Peyer's patch (tissue), 4 donors: ENCODE measurements around the gene CST1. TPM values are rescaled to one million over a fixed set of nuclear protein-coding genes. Genes with fewer than 3 reads are reported as not detected.
"Not testable (repeated sequence)": the region's sequence is repeated elsewhere in the genome, so short reads cannot be mapped to it uniquely, and the experiment has no call there.

Experiments used
- DNase-seq, 3 donors: peaks; one replicate each; pipeline ENCODE4 v3.0.0-alpha.2; 2017 to 2019
- H3K27ac ChIP-seq, 4 donors: fragments of 200-600 bp; sonication (generic); one replicate each; pipeline ENCODE4 v1.5.1; 2016 to 2019
- H3K27me3 ChIP-seq, 2 donors: fragments of 200-600 bp; sonication (generic); one replicate each; pipeline ENCODE4 v1.5.1; 2019
- H3K36me3 ChIP-seq, 3 donors: fragments of 200-600 bp; sonication (generic); one replicate each; pipeline ENCODE4 v1.5.1; 2016 to 2019
- H3K4me1 ChIP-seq, 4 donors: fragments of 200-600 bp; sonication (generic); one replicate each; pipeline ENCODE4 v1.5.1; 2016 to 2019
- H3K4me3 ChIP-seq, 4 donors: fragments of 200-600 bp; sonication (generic); 1 replicate in 3 of 4; 2 replicates in 1 of 4; pipeline ENCODE4 v1.5.1; 2016 to 2019; ENCODE audit warnings: mild to moderate bottlenecking in 1 of 4
- H3K9me3 ChIP-seq, 4 donors: fragments of 200-600 bp; sonication (generic); one replicate each; pipeline ENCODE4 v1.5.1; 2016 to 2019; ENCODE audit warnings: mild to moderate bottlenecking in 1 of 4
- POLR2A ChIP-seq, 2 donors: fragments of 450-650 bp; IDR thresholded peaks; one replicate each; pipeline ENCODE4 v1.5.1; 2017; ENCODE audit warnings: antibody characterized with exemption in 2 of 2, mild to moderate bottlenecking in 2 of 2, moderate library complexity in 2 of 2
- total RNA-seq, 4 donors: library from RNA; depleted of rRNA; stranded (reverse); fragments of >200 nt; gene quantifications; one replicate each; pipeline ENCODE4 v1.1.0, GENCODE V29; 2016
- TF ChIP-seq, protein P1 (sequence below), 6 experiments: fragments of 450-650 bp in 4 of 6; fragments of 200-600 bp in 2 of 6; sonication (generic) in 1 of 6; IDR thresholded peaks; one replicate each; pipeline ENCODE4 v1.5.1; 2017 to 2019; ENCODE audit warnings: antibody characterized with exemption in 6 of 6, mild to moderate bottlenecking in 3 of 6, moderate library complexity in 1 of 6

Gene CST1
- total RNA-seq, 4 donors from 2014 or later = not detected

DNA sequence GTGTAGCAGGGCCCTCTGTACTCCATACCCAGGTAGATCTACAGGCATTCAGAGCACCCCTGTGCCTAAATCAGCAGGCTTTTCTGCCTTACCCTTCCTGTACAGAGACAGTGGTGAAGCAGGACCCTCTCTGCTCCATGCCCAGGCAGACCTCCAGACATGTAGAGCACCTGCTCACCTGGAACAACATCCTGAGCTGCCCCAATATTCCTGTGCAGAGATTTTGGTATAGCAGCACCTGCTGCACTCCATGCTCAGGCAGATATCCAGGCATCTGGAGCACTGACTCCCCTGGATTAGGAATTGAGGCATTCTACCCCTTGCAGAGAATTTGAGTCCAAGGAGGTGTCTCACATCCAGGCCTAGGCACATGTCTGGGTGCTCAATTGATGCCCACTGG, 12.6 kb upstream of the CST1 start:
- Histone ChIP-seq H3K9me3 (no peaks in the 10 kb centered on the region), H3K4me3 (no peak overlapping the region), H3K36me3 (no peaks in the 10 kb centered on the region), H3K4me1 (no peaks in the 10 kb centered on the region), H3K27me3 (no peaks in the 10 kb centered on the region), H3K27ac (no peak overlapping the region)
- TF ChIP-seq, protein P1, sequence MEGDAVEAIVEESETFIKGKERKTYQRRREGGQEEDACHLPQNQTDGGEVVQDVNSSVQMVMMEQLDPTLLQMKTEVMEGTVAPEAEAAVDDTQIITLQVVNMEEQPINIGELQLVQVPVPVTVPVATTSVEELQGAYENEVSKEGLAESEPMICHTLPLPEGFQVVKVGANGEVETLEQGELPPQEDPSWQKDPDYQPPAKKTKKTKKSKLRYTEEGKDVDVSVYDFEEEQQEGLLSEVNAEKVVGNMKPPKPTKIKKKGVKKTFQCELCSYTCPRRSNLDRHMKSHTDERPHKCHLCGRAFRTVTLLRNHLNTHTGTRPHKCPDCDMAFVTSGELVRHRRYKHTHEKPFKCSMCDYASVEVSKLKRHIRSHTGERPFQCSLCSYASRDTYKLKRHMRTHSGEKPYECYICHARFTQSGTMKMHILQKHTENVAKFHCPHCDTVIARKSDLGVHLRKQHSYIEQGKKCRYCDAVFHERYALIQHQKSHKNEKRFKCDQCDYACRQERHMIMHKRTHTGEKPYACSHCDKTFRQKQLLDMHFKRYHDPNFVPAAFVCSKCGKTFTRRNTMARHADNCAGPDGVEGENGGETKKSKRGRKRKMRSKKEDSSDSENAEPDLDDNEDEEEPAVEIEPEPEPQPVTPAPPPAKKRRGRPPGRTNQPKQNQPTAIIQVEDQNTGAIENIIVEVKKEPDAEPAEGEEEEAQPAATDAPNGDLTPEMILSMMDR (IDR thresholded peaks at IDR 0.05) = no peak
- TF ChIP-seq POLR2A (IDR thresholded peaks at IDR 0.05) = no peak
- no peak for DNase-seq

DNA sequence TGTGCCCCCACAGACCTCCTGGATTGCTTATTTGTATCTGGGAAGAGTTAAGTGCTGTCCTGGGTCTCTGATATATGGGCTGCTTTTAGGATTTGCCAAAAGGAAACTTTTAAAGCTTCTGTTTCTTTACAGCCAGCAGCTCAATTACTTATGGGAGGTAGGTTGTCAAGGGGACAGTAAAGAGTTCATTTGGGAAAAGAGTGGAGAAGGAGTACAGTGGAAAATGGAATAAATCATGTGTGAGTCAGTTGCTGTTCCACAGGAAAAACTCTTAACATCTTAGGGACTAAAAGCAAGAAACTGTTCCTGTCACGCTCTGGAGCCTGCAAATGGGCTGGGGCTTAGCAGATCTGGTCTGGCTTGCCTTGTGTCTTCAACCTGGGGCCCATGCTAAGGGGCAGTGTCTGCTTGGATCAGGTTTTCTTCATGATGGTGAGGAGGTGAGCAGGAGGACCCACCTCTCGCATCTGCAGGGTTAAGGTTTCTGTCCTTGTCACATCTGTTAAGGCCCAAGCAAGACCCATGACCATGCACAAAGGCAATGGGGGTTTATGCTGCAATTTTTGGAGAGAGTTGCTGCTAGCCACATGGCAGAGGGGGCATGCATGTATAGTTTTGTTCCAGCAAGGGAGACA, 8.7 kb upstream of the CST1 start:
- Histone ChIP-seq H3K27ac (no peak overlapping the region), H3K9me3 (no peaks in the 10 kb centered on the region), H3K4me1 (no peaks in the 10 kb centered on the region), H3K36me3 (no peaks in the 10 kb centered on the region), H3K27me3 (no peaks in the 10 kb centered on the region), H3K4me3 (no peak overlapping the region)
- DNase-seq = no peak
- TF ChIP-seq, protein P1 (IDR thresholded peaks at IDR 0.05) = no peak
- no peak for TF ChIP-seq POLR2A (IDR thresholded peaks at IDR 0.05)

DNA sequence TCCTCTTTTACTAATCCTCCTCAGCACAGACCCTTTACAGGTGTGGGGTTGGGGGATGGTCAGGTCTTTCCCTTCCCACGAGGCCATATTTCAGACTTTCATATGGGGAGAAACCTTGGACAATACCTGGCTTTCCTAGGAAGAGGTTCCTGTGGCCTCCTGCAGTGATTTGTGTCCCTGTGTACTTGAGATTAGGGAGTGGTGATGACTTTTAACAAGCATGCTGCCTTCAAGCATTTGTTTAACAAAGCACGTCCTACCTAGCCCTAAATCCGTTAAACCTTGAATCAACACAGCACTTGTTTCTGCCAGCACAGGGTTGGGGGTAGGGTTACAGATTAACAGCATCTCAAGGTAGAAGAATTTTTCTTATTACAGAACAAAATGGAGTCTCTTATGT, 6.1 kb upstream of the CST1 start:
- H3K4me1 ChIP-seq, H3K27ac ChIP-seq, H3K27me3 ChIP-seq, H3K36me3 ChIP-seq, DNase-seq, H3K9me3 ChIP-seq, H3K4me3 ChIP-seq: not testable (repeated sequence)

DNA sequence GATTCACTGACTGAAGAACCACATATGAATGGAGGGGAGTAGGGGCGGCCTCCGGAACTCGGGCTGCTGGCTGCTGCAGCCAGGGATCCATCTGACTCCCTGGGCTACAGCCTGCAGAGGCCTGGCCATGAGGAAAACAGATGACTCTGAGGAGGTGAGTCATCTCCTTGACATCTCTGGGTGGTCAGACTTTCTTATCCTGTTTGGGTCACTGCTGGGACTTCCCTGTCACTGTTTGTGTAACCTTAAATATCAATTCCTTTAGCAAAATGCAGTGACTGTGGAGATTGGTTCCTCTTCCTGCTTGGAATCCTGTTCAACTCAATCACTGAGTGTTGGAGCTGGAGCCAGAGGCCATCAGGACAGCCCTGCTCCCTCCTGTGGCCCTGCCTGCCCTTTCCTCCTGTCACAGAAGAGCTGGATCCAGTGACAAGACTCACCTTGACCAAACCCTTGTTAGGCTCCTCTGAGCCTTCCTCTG, 4.4 kb upstream of the CST1 start:
- H3K27me3 ChIP-seq, H3K9me3 ChIP-seq, H3K27ac ChIP-seq, H3K4me1 ChIP-seq, DNase-seq, H3K4me3 ChIP-seq, H3K36me3 ChIP-seq: not testable (repeated sequence)

DNA sequence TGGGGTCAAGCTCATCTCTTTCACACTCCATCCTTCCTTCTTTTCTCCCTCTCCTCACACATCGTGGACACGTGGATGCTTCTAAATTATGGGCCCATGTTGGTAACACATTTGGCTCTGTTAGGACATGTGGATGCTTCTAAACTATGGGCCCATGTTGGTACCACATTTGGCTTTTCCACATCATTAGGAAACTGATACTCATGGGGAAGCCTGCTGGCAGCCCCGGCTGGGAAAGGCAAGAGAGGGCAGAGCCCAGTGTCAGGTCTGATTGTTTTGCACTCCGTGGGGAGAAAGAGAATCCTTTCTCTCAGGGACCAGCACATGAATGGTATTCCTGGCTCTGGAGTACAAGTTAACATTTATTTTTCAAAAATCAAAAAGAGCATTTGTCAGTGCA, 4.0 kb upstream of the CST1 start:
- H3K4me3 ChIP-seq = no peak overlapping the region
- no peaks in the 10 kb centered on the region for H3K9me3 ChIP-seq
- no peaks in the 10 kb centered on the region for H3K4me1 ChIP-seq
- TF ChIP-seq, protein P1 (IDR thresholded peaks at IDR 0.05) = no peak
- no peak for TF ChIP-seq POLR2A (IDR thresholded peaks at IDR 0.05)
- no peak overlapping the region for H3K27ac ChIP-seq
- no peak for DNase-seq
- H3K36me3 ChIP-seq = no peaks in the 10 kb centered on the region
- H3K27me3 ChIP-seq = no peaks in the 10 kb centered on the region

DNA sequence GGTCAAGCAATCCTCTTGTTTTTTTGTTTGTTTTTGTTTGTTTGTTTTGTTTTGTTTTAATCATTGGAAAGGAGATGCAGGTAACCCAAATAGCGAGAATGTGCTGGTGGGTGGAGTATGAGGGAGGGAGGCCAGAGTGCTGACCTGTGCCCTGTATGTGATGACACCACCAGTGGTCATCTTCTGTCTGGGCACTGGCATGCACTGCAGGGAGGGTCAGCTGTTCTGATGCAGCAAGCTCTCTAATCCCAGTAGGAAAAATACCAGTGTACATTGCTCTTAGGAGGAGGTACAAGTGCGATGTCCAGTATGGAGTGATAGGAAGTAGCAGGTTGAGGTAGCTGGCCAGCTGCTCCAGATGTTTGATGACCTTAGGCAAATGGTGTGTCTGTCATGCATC, 2.9 kb upstream of the CST1 start:
- Histone ChIP-seq H3K27ac (no peak overlapping the region), H3K27me3 (no peaks in the 10 kb centered on the region), H3K36me3 (no peaks in the 10 kb centered on the region), H3K9me3 (no peaks in the 10 kb centered on the region), H3K4me3 (no peak overlapping the region), H3K4me1 (no peaks in the 10 kb centered on the region)
- DNase-seq = no peak
- no peak for TF ChIP-seq POLR2A (IDR thresholded peaks at IDR 0.05)
- TF ChIP-seq, protein P1 (IDR thresholded peaks at IDR 0.05) = no peak

DNA sequence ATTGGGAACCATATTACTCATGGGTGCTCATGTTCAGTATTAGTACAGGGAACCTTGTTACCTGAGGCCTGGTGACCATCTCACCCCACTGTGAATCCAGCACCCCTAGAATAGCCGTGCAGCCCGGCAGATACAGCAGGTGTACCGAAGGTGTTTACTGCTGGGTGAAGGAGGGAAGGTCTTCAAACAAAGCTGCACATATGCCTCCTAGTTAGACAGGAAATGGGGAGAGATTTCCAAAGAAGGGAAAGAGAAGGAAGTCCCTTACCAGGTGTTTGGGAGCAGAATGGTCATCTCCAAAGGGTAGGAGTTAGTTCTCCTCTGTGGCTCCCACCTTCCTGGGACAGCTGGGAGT, 2.4 kb upstream of the CST1 start:
- TF ChIP-seq, protein P1 (IDR thresholded peaks at IDR 0.05) = no peak
- TF ChIP-seq POLR2A (IDR thresholded peaks at IDR 0.05) = no peak
- DNase-seq = no peak
- Histone ChIP-seq H3K9me3 (no peaks in the 10 kb centered on the region), H3K27me3 (no peaks in the 10 kb centered on the region), H3K4me3 (no peak overlapping the region), H3K36me3 (no peaks in the 10 kb centered on the region), H3K4me1 (no peaks in the 10 kb centered on the region), H3K27ac (no peak overlapping the region)
